HepG2 (cell line): ENCODE results near the gene KRTAP5-4. TPM values are rescaled to one million over a fixed set of nuclear protein-coding genes. Genes with fewer than 3 reads are reported as not detected.

Experiments
- ATF1 ChIP-seq: IDR thresholded peaks from 2 replicates; pipeline ENCODE4 v1.6.1; 2016; ENCODE audit warnings: mild to moderate bottlenecking, control low read depth
- ATRX ChIP-seq: sonication (generic); formaldehyde crosslinking; IDR thresholded peaks from 2 replicates; pipeline ENCODE4 v1.4.0; 2020; ENCODE audit warnings: missing genetic modification reagents, borderline replicate concordance
- KDM5B ChIP-seq: sonication (generic); formaldehyde crosslinking; IDR thresholded peaks from 2 replicates; pipeline ENCODE4 v1.4.0; 2020; ENCODE audit warnings: missing genetic modification reagents, mild to moderate bottlenecking, borderline replicate concordance
- MAFG ChIP-seq: sonication (generic); formaldehyde crosslinking; IDR thresholded peaks from 2 replicates; pipeline ENCODE4 v1.5.1; 2020; ENCODE audit warnings: mild to moderate bottlenecking, missing genetic modification reagents
- NCOR1 ChIP-seq: fragments of 200-600 bp; sonication (generic); IDR thresholded peaks from 2 replicates; pipeline ENCODE4 v1.7.0; 2017; ENCODE audit warnings: antibody characterized with exemption, low read length, borderline replicate concordance
- PCBP2 ChIP-seq: fragments of 200-400 bp; formaldehyde crosslinking; optimal IDR thresholded peaks from 2 replicates; pipeline ENCODE3; 2018; ENCODE audit warnings: low read length, low read depth; ENCODE audit not compliant: poor library complexity, severe bottlenecking
- POLR2A ChIP-seq, 2 experiments: IDR thresholded peaks; 2 replicates each; pipeline ENCODE4 v1.6.1; 2011; ENCODE audit warnings: low read depth in 2 of 2, low read length in 2 of 2, mild to moderate bottlenecking in 1 of 2, moderate library complexity in 1 of 2; ENCODE audit not compliant: insufficient read depth in 1 of 2
- SNAI1 ChIP-seq: sonication (generic); formaldehyde crosslinking; IDR thresholded peaks from 2 replicates; pipeline ENCODE4 v1.5.0; 2020; ENCODE audit warnings: mild to moderate bottlenecking, missing genetic modification reagents, borderline replicate concordance
- SP140L ChIP-seq: sonication (generic); formaldehyde crosslinking; IDR thresholded peaks from 2 replicates; pipeline ENCODE4 v1.4.0; 2020; ENCODE audit warnings: missing genetic modification reagents, borderline replicate concordance
- SP2 ChIP-seq: sonication (generic); formaldehyde crosslinking; IDR thresholded peaks from 2 replicates; pipeline ENCODE4 v1.5.1; 2020; ENCODE audit warnings: mild to moderate bottlenecking, missing genetic modification reagents
- TBX2 ChIP-seq: sonication (generic); formaldehyde crosslinking; IDR thresholded peaks from 2 replicates; pipeline ENCODE4 v1.5.0; 2020; ENCODE audit warnings: missing genetic modification reagents, mild to moderate bottlenecking, borderline replicate concordance
- ZNF33A ChIP-seq: sonication (generic); formaldehyde crosslinking; IDR thresholded peaks from 2 replicates; pipeline ENCODE4 v1.5.1; 2020; ENCODE audit warnings: missing genetic modification reagents, mild to moderate bottlenecking, moderate library complexity, borderline replicate concordance
- ZNF563 ChIP-seq: sonication (generic); formaldehyde crosslinking; IDR thresholded peaks from 2 replicates; pipeline ENCODE4 v1.8.0; 2022; ENCODE audit warnings: mild to moderate bottlenecking, moderate library complexity, missing genetic modification reagents
- ZNF598 ChIP-seq: sonication (generic); formaldehyde crosslinking; IDR thresholded peaks from 2 replicates; pipeline ENCODE4 v1.5.1; 2020; ENCODE audit warnings: mild to moderate bottlenecking, missing genetic modification reagents, borderline replicate concordance
- ZNF780A ChIP-seq: sonication (generic); formaldehyde crosslinking; IDR thresholded peaks from 2 replicates; pipeline ENCODE4 v1.8.0; 2022; ENCODE audit warnings: mild to moderate bottlenecking, missing genetic modification reagents, moderate library complexity
- ZNF83 ChIP-seq: sonication (generic); formaldehyde crosslinking; IDR thresholded peaks from 2 replicates; pipeline ENCODE4 v1.4.0; 2020; ENCODE audit warnings: missing genetic modification reagents, mild to moderate bottlenecking, borderline replicate concordance
- ZSCAN21 ChIP-seq: sonication (generic); formaldehyde crosslinking; IDR thresholded peaks from 2 replicates; pipeline ENCODE4 v1.8.0; 2022; ENCODE audit warnings: mild to moderate bottlenecking, missing genetic modification reagents, moderate library complexity, borderline replicate concordance
- polyA plus RNA-seq, 8 experiments: library from polyadenylated mRNA; depleted of rRNA in 3 of 8; stranded (reverse) in 7 of 8; unstranded in 1 of 8; fragments of >200 nt; fragmentation: Illumina TruSeq in 4 of 8; extraction: Trizol in 4 of 8; gene quantifications; 2 replicates each; pipeline versions ENCODE4 v1.2.1 to v1.2.3, GENCODE V29; 2011 to 2016; ENCODE audit warnings: low read depth in 4 of 8, missing spikeins in 1 of 8, mixed read lengths in 1 of 8; ENCODE audit not compliant: insufficient read depth in 1 of 8
- total RNA-seq, 5 experiments: library from RNA; depleted of rRNA; stranded (reverse); fragments of >200 nt; fragmentation: Illumina TruSeq; extraction: Trizol; gene quantifications; 2 replicates each; pipeline ENCODE4 v1.2.3, GENCODE V29; 2016; ENCODE audit warnings: low read depth in 1 of 5
- TF ChIP-seq, protein P1 (sequence below): sonication (generic); formaldehyde crosslinking; IDR thresholded peaks from 2 replicates; pipeline ENCODE4 v1.5.1; 2020; ENCODE audit warnings: mild to moderate bottlenecking, moderate library complexity, missing genetic modification reagents
- TF ChIP-seq, protein P2 (sequence below): sonication (generic); formaldehyde crosslinking; IDR thresholded peaks from 2 replicates; pipeline ENCODE4 v1.4.0; 2020; ENCODE audit warnings: missing genetic modification reagents
- TF ChIP-seq, protein P3 (sequence below): sonication (generic); formaldehyde crosslinking; IDR thresholded peaks from 2 replicates; pipeline ENCODE4 v1.5.1; 2020; ENCODE audit warnings: mild to moderate bottlenecking, missing genetic modification reagents, moderate library complexity

Gene KRTAP5-4
- total and polyA plus RNA-seq, 2 of the 13 experiments (the other 11 are each of a cell fraction or from before 2014, with no cell fraction given): not detected

DNA sequence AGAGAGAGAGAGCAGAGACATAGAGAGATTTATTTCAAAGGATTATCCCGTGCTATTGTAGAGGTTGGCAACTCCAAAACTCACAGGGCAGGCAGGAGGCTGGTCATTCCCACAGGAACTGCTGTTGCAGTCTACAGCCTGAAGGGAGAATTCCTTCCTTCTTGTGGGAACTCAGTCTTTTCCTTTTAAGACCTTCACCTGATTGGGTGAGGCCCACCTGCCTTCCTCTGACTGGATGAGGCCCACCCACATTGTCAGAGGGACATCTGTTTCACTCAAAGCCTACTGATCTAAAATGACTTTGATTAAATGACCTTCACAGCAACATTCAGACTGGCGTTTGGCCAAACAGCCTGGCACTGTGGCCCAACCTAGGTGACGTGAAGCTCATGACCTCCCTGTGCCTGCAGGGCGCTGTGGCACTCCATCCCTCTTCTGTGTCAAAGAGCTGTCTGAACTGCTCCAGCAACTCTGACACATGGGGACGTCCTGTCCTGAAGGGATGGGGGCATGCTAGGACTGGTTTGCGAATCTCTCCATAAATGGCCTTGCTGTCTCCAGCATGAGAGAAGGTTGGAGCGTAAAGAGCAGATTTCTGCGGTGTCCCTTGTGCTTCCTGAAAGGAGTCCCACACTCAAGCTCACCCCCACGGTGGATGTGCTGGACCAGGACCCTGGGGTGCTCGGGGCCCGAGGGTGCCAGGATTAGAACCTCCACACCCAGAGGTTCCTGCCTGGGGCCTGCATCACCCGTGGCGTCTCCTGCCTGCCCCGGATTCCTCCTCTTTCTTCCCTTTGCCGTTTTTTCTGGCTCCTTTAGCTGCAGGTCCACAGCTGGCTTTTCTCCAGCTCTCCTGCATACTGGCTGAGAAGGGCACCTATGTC lies 28.3 kb upstream of the KRTAP5-4 start (continued):
- TF ChIP-seq, protein P1, sequence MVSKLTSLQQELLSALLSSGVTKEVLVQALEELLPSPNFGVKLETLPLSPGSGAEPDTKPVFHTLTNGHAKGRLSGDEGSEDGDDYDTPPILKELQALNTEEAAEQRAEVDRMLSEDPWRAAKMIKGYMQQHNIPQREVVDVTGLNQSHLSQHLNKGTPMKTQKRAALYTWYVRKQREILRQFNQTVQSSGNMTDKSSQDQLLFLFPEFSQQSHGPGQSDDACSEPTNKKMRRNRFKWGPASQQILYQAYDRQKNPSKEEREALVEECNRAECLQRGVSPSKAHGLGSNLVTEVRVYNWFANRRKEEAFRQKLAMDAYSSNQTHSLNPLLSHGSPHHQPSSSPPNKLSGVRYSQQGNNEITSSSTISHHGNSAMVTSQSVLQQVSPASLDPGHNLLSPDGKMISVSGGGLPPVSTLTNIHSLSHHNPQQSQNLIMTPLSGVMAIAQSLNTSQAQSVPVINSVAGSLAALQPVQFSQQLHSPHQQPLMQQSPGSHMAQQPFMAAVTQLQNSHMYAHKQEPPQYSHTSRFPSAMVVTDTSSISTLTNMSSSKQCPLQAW: no peak
- TF ChIP-seq ZNF83 (no peak), PCBP2 (no peak), SP2 (no peak), TBX2 (CRISPR knock-in tag) (0 out of 2 replicates have a peak, but pooled peaks have one; percentile 15), MAFG (CRISPR knock-in tag) (no peak), ATRX (no peak), ZNF598 (CRISPR knock-in tag) (no peak), NCOR1 (no peak), POLR2A (IDR thresholded peaks at IDR 0.05; ENCODE audit: insufficient read depth in 1 of 2, low read depth in 2 of 2, low read length in 2 of 2) (no peak), ZNF563 (CRISPR knock-in tag) (no peak), SP140L (CRISPR knock-in tag) (no peak), KDM5B (CRISPR knock-in tag) (no peak), SNAI1 (CRISPR knock-in tag) (no peak), ZSCAN21 (CRISPR knock-in tag) (no peak), ZNF780A (CRISPR knock-in tag) (no peak), ATF1 (CRISPR knock-in tag) (no peak), ZNF33A (CRISPR knock-in tag) (no peak)
- TF ChIP-seq, protein P2, sequence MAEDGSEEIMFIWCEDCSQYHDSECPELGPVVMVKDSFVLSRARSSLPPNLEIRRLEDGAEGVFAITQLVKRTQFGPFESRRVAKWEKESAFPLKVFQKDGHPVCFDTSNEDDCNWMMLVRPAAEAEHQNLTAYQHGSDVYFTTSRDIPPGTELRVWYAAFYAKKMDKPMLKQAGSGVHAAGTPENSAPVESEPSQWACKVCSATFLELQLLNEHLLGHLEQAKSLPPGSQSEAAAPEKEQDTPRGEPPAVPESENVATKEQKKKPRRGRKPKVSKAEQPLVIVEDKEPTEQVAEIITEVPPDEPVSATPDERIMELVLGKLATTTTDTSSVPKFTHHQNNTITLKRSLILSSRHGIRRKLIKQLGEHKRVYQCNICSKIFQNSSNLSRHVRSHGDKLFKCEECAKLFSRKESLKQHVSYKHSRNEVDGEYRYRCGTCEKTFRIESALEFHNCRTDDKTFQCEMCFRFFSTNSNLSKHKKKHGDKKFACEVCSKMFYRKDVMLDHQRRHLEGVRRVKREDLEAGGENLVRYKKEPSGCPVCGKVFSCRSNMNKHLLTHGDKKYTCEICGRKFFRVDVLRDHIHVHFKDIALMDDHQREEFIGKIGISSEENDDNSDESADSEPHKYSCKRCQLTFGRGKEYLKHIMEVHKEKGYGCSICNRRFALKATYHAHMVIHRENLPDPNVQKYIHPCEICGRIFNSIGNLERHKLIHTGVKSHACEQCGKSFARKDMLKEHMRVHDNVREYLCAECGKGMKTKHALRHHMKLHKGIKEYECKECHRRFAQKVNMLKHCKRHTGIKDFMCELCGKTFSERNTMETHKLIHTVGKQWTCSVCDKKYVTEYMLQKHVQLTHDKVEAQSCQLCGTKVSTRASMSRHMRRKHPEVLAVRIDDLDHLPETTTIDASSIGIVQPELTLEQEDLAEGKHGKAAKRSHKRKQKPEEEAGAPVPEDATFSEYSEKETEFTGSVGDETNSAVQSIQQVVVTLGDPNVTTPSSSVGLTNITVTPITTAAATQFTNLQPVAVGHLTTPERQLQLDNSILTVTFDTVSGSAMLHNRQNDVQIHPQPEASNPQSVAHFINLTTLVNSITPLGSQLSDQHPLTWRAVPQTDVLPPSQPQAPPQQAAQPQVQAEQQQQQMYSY: no peak
- TF ChIP-seq, protein P3, sequence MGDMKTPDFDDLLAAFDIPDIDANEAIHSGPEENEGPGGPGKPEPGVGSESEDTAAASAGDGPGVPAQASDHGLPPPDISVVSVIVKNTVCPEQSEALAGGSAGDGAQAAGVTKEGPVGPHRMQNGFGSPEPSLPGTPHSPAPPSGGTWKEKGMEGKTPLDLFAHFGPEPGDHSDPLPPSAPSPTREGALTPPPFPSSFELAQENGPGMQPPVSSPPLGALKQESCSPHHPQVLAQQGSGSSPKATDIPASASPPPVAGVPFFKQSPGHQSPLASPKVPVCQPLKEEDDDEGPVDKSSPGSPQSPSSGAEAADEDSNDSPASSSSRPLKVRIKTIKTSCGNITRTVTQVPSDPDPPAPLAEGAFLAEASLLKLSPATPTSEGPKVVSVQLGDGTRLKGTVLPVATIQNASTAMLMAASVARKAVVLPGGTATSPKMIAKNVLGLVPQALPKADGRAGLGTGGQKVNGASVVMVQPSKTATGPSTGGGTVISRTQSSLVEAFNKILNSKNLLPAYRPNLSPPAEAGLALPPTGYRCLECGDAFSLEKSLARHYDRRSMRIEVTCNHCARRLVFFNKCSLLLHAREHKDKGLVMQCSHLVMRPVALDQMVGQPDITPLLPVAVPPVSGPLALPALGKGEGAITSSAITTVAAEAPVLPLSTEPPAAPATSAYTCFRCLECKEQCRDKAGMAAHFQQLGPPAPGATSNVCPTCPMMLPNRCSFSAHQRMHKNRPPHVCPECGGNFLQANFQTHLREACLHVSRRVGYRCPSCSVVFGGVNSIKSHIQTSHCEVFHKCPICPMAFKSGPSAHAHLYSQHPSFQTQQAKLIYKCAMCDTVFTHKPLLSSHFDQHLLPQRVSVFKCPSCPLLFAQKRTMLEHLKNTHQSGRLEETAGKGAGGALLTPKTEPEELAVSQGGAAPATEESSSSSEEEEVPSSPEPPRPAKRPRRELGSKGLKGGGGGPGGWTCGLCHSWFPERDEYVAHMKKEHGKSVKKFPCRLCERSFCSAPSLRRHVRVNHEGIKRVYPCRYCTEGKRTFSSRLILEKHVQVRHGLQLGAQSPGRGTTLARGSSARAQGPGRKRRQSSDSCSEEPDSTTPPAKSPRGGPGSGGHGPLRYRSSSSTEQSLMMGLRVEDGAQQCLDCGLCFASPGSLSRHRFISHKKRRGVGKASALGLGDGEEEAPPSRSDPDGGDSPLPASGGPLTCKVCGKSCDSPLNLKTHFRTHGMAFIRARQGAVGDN (CRISPR knock-in tag): peak; percentile 29; the same call in 1 of the 2 replicates
